Neural cell (in vitro differentiated cells): ENCODE measurements around the gene IL22. TPM values are rescaled to one million over a fixed set of nuclear protein-coding genes. Genes with fewer than 3 reads are reported as not detected.

Experiments used
- H2AFZ ChIP-seq: fragments of 200-600, 300-800 bp; sonication (generic), shearing (Covaris generic); 2 replicates; pipeline ENCODE4 v1.6.0; 2014; ENCODE audit warnings: low read depth, mild to moderate bottlenecking, antibody characterized with exemption, low read length, moderate library complexity
- H3F3A ChIP-seq: fragments of 200-600 bp; shearing (Covaris generic); 2 replicates; pipeline ENCODE4 v1.6.1; 2016; ENCODE audit warnings: mild to moderate bottlenecking, moderate library complexity, mixed read lengths, antibody characterized with exemption, low read length; ENCODE audit not compliant: insufficient read depth, poor library complexity, severe bottlenecking
- H3K27ac ChIP-seq: fragments of 200-600, 300-800 bp; sonication (generic), shearing (Covaris generic); 2 replicates; pipeline ENCODE4 v1.5.1; 2014; ENCODE audit warnings: mild to moderate bottlenecking, low read length, moderate library complexity
- H3K27me3 ChIP-seq: fragments of 300-800, 200-600 bp; sonication (generic), shearing (Covaris generic); 2 replicates; pipeline ENCODE4 v1.6.0; 2014; ENCODE audit warnings: mild to moderate bottlenecking, low read depth, low read length, moderate library complexity; ENCODE audit not compliant: insufficient read depth
- H3K36me3 ChIP-seq: fragments of 300-800, 200-600 bp; sonication (generic), shearing (Covaris generic); 2 replicates; pipeline ENCODE4 v1.5.1; 2014; ENCODE audit warnings: mild to moderate bottlenecking, antibody characterized with exemption, low read length, moderate library complexity; ENCODE audit not compliant: insufficient read depth
- H3K4me2 ChIP-seq: fragments of 300-800, 200-600 bp; sonication (generic), shearing (Covaris generic); 2 replicates; pipeline ENCODE4 v1.6.0; 2014; ENCODE audit warnings: mild to moderate bottlenecking, low read length
- H3K4me3 ChIP-seq: fragments of 300-800, 200-600 bp; sonication (generic), shearing (Covaris generic); 2 replicates; pipeline ENCODE4 v1.5.1; 2014; ENCODE audit warnings: mild to moderate bottlenecking, low read length, moderate library complexity
- H3K79me2 ChIP-seq: fragments of 200-600 bp; shearing (Covaris generic); replicated peaks from 2 replicates; pipeline ENCODE4 v1.6.0; 2014; ENCODE audit warnings: mild to moderate bottlenecking, low read length, moderate library complexity; ENCODE audit not compliant: insufficient read depth
- H3K9ac ChIP-seq: fragments of 300-800, 200-600 bp; sonication (generic), shearing (Covaris generic); 2 replicates; pipeline ENCODE4 v1.6.1; 2016; ENCODE audit warnings: mild to moderate bottlenecking, low read length, mixed read lengths
- H3K9me2 ChIP-seq: fragments of 200-600 bp; shearing (Covaris generic); 2 replicates; pipeline ENCODE4 v1.6.1; 2016; ENCODE audit warnings: mild to moderate bottlenecking, low read length, mixed read lengths; ENCODE audit not compliant: insufficient read depth
- H3K9me3 ChIP-seq: fragments of 200-600, 300-800 bp; sonication (generic), shearing (Covaris generic); 2 replicates; pipeline ENCODE4 v1.6.1; 2016; ENCODE audit warnings: mild to moderate bottlenecking, mixed run types, low read length, moderate library complexity, mixed read lengths
- H4K20me1 ChIP-seq: fragments of 200-600 bp; shearing (Covaris generic); 2 replicates; pipeline ENCODE4 v1.6.1; 2016; ENCODE audit warnings: mild to moderate bottlenecking, mixed run types; ENCODE audit not compliant: insufficient read depth
- CTCF ChIP-seq: fragments of 450-650 bp; IDR thresholded peaks from 2 replicates; pipeline ENCODE4 v1.5.1; 2014; ENCODE audit warnings: antibody characterized with exemption, mild to moderate bottlenecking, moderate library complexity; ENCODE audit not compliant: poor library complexity, severe bottlenecking
- EP300 ChIP-seq: fragments of 450-650 bp; conservative IDR thresholded peaks from 2 replicates; pipeline ENCODE4 v1.6.1; 2014; ENCODE audit warnings: antibody characterized with exemption, mild to moderate bottlenecking, moderate library complexity; ENCODE audit not compliant: poor library complexity, severe bottlenecking
- EZH2 ChIP-seq: fragments of 200-600, 300-800 bp; shearing (Covaris generic), sonication (generic); IDR thresholded peaks from 2 replicates; pipeline ENCODE4 v1.6.1; 2014; ENCODE audit warnings: antibody characterized with exemption, low read length, borderline replicate concordance, mild to moderate bottlenecking; ENCODE audit not compliant: insufficient read depth, poor library complexity, severe bottlenecking
- MXI1 ChIP-seq: fragments of 450-650 bp; conservative IDR thresholded peaks from 2 replicates; pipeline ENCODE4 v1.6.1; 2014; ENCODE audit warnings: antibody characterized with exemption, mild to moderate bottlenecking; ENCODE audit not compliant: poor library complexity, severe bottlenecking
- POLR2AphosphoS5 ChIP-seq: IDR thresholded peaks from 2 replicates; pipeline ENCODE4 v1.6.1; 2012
- RAD21 ChIP-seq: fragments of 450-650 bp; conservative IDR thresholded peaks from 2 replicates; pipeline ENCODE4 v1.6.1; 2014; ENCODE audit warnings: antibody characterized with exemption, mild to moderate bottlenecking, moderate library complexity
- REST ChIP-seq: IDR thresholded peaks from 2 replicates; pipeline ENCODE4 v1.6.1; 2012; ENCODE audit warnings: borderline replicate concordance
- SMC3 ChIP-seq: fragments of 450-650 bp; conservative IDR thresholded peaks from 2 replicates; pipeline ENCODE4 v1.6.1; 2014; ENCODE audit warnings: antibody characterized with exemption, mild to moderate bottlenecking, moderate library complexity; ENCODE audit not compliant: poor library complexity
- TAF1 ChIP-seq: IDR thresholded peaks from 2 replicates; pipeline ENCODE4 v1.6.1; 2012; ENCODE audit warnings: low read depth
- polyA plus RNA-seq: library from polyadenylated mRNA; depleted of rRNA; stranded (reverse); fragments of >200 nt; gene quantifications from 2 replicates; pipeline ENCODE4 v1.2.3, GENCODE V29; 2014

The IL22 gene
- polyA plus RNA-seq, 1 donor from 2014 or later, result not detected

- no peak overlapping the region for H3K4me2 ChIP-seq
- H3K27me3 ChIP-seq, result no peaks in the 10 kb centered on the region
- no peak overlapping the region for H2AFZ ChIP-seq
- H4K20me1 ChIP-seq, result no peaks in the 10 kb centered on the region
- no peak overlapping the region for H3K27ac ChIP-seq
- H3K79me2 ChIP-seq, result no peaks in the 10 kb centered on the region
- no peak overlapping the region for H3K9ac ChIP-seq
- H3K9me2 ChIP-seq, result no peaks in the 10 kb centered on the region
- H3K4me3 ChIP-seq, result no peak overlapping the region
- TF ChIP-seq TAF1 (no peak), EP300 (no peak), SMC3 (no peak), EZH2 (no peak), CTCF (no peak), MXI1 (no peak), POLR2AphosphoS5 (no peak), REST (no peak), RAD21 (no peak)
- no peaks in the 10 kb centered on the region for H3K9me3 ChIP-seq
- no peaks in the 10 kb centered on the region for H3K36me3 ChIP-seq
- no peaks in the 10 kb centered on the region for H3F3A ChIP-seq
Observed at GRCh38 chr12:68286396-68286795, 33.0 kb upstream of the IL22 start.

- no peaks in the 10 kb centered on the region for H3K27me3 ChIP-seq
- no peak for TF ChIP-seq TAF1
- TF ChIP-seq REST, result no peak
- TF ChIP-seq EZH2, result no peak
- no peak for TF ChIP-seq MXI1
- TF ChIP-seq RAD21, result no peak
- TF ChIP-seq CTCF, result no peak
- no peak for TF ChIP-seq POLR2AphosphoS5
- no peak for TF ChIP-seq SMC3
- no peak for TF ChIP-seq EP300
- H3K9me2 ChIP-seq, result no peaks in the 10 kb centered on the region
- no peak overlapping the region for H2AFZ ChIP-seq
- no peaks in the 10 kb centered on the region for H3F3A ChIP-seq
- no peak overlapping the region for H3K4me2 ChIP-seq
- H3K9ac ChIP-seq, result no peak overlapping the region
- no peaks in the 10 kb centered on the region for H3K79me2 ChIP-seq
- no peaks in the 10 kb centered on the region for H3K36me3 ChIP-seq
- no peaks in the 10 kb centered on the region for H3K9me3 ChIP-seq
- no peak overlapping the region for H3K27ac ChIP-seq
- H3K4me3 ChIP-seq, result no peak overlapping the region
- H4K20me1 ChIP-seq, result no peaks in the 10 kb centered on the region
Observed at GRCh38 chr12:68285541-68285940, 32.1 kb upstream of the IL22 start.
